Erythroblast (primary cell): ENCODE data around the gene GLOD4.

Experiments
- DNase-seq, 2 experiments: peaks; one replicate each; lab custom pipeline; 2025; lab: John Stamatoyannopoulos, UW
- GATA1 ChIP-seq: IDR thresholded peaks from 2 replicates; pipeline ENCODE4 v1.6.1; 2011; ENCODE audit warnings: low read depth, mild to moderate bottlenecking, control low read depth, low read length, moderate library complexity
- POLR2A ChIP-seq: IDR thresholded peaks from 2 replicates; pipeline ENCODE4 v1.6.1; 2011; ENCODE audit warnings: mild to moderate bottlenecking, low read length

The GLOD4 gene

DNA sequence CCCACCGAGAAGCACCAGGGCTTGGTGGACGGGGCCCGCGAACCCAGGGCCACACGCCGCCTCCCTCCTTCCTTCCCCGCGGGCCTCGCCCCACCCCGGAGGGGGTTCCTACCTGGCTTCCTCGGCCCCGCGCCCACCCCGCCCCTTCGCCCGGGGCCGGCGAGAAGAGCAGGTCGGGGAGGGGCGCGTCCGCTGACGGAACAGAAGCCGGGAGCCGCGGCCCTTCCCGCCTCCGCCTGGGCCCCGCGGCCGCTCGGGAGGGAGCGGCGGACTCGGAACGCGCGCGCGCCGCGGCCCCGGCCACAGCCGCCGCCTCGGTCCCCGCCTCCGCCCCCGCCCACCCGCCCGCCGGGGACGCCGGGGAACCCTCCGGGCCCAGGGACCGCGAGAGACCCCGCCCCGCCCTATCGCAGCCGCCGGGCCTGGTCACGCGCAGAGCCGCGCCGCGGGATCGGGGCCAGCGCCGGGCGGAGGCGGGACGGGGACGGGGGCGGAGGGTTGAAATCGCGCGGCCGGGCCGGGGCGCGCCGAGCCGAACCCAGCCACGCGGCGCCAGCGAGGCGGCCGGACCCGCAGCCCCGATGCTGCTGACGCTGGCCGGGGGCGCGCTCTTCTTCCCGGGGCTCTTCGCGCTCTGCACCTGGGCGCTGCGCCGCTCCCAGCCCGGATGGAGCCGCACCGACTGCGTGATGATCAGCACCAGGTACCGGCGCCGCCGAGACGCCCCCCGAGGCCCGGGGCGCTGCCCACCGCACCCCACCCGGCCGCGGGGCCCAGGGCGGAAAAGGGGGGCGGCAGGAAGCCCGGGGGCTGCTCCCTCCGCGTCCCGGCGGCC, 49.8 kb downstream of the GLOD4 start, which contains the start of gene TLCD3A:
Gene TLCD3A, plus strand, starts transcription at position 530 of the 835 bp plus-strand sequence. Its CDS starts 52 bp downstream, at position 582.
- TF ChIP-seq POLR2A (no peak), GATA1 (no peak)
- peak; percentile 81 to 88 for DNase-seq

DNA sequence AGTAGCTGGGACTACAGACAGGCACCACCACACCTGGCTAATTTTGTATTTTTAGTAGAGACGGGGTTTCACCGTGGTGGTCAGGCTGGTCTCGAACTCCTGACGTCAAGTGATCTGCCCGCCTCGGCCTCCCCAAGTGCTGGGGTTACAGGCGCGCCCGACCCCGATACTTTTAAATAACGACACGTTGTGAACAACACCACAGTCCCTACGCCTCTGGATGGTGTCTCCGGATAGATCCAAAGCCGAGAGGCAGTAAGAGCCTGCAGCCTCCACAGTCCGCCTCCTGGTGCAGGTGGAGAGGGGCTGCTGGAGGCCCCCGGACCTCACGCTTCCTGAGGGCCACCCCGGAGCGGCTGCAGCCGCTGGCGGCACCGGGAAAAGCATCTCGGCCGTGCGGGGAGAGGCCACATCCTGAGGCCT, 50.4 kb downstream of the GLOD4 start:
- TF ChIP-seq GATA1 (no peak), POLR2A (no peak)
- peak in 1 of 2 experiments; percentile 56 for DNase-seq

DNA sequence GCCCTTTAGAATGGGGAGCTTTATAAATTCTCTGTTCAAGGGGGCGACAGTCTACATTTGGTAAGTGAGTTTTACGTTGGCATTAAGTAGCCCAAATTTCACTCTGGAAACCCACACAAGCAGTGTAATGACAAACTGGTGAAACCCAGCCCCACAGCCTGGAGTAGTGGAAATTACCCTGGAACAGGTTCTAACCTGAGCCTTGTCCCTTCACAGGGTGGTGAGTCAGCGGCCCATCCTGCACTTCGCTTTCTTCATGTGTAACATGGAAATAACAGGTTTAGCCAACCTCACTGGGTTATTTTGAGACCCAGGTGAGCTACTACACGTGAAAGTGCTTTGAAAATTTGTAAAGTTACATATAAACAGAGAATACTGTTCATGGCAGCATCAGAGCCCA, 53.2 kb downstream of the GLOD4 start:
- TF ChIP-seq POLR2A = no peak
- no peak for TF ChIP-seq GATA1
- DNase-seq = no peak

DNA sequence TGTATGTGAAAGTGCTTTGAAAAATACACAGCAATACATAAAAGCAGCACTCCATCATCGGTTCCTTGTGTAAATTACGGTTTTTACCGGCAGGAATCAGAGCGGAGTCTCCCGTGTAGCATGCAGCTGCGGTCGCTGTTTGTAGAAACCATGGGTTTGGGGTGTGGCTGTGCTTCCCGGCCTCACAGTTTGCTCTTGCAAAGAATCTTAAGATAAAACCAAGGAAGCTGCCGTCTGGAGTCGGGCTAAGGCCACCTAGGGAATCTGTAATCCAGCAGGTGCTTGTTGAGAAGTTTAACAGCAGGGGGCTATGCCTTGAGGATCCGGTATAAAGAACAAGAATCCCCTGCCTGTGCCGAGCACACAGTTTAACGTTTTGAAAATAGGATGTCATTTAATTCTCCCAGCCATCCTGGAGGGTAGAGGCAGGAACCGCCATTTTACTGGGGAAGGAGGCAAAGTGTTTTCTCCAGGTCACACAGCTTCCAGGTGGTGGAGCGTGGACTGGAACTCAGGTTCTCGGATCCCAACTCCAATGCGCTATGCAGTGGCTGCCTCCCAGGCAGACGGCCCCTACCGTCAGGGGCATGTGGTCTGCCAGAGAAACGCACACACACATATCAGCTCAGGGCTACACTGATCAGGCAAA, 55.7 kb downstream of the GLOD4 start:
- DNase-seq = no peak
- TF ChIP-seq POLR2A = no peak
- TF ChIP-seq GATA1 = no peak

DNA sequence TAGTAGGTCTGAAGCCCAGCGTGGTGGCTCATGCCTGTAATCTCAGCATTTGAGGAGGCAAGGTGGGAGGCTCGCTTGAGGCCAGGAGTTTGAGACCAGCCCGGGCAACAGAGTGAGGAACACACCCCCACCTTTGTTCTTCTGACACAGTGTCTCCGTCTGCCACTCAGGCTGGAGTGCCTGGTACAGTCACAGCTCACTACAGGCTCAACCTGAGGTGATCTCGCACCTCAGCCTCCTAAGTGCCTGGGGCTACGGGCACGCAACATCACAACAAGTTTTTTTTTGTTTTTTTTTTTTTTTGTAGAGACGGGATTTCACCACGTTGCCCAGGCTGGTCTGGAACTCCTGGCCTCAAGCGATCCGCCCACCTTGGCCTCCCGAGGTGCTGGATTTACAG, 56.3 kb downstream of the GLOD4 start:
- no peak for TF ChIP-seq GATA1
- no peak for TF ChIP-seq POLR2A
- no peak for DNase-seq

DNA sequence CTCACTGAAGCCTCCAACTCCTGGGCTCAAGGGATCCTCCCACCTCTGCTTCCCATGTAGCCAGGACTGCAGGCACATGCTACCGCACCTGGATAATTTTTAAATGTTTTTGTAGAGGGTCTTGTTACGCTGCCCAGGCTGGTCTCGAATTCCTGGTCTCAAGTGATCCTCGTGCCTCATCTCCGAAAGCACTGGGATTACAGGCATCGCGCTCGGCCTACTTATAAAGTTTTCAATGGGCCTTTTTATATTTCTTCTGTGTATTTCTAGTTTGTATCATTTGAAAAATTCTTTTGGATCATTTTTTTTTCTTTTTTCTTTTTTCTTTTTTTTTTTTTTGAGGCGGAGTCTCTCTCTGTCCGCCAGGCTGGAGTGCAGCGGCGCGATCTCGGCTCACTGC, 57.0 kb downstream of the GLOD4 start:
- TF ChIP-seq GATA1 (no peak), POLR2A (no peak)
- DNase-seq = no peak

DNA sequence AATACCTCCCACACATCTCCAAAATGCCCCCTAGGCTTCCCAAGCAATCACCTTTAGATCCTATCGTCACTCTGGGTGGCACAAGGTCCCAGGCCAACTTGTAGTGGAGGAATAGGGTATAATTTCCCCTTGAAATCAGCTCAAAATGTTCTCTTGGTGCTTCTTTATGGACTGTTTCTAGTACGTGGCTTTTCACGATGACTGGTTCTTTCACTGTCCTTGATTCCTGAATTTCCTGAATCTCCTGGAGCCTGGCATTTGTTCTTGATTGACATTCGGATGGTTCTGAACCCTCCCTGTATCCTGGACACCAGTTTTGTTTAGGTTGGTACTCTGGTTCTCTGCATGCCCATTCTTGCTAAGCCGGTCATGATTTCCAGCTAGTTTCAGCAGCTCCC, 60.5 kb downstream of the GLOD4 start:
- TF ChIP-seq POLR2A (no peak), GATA1 (no peak)
- no peak for DNase-seq

DNA sequence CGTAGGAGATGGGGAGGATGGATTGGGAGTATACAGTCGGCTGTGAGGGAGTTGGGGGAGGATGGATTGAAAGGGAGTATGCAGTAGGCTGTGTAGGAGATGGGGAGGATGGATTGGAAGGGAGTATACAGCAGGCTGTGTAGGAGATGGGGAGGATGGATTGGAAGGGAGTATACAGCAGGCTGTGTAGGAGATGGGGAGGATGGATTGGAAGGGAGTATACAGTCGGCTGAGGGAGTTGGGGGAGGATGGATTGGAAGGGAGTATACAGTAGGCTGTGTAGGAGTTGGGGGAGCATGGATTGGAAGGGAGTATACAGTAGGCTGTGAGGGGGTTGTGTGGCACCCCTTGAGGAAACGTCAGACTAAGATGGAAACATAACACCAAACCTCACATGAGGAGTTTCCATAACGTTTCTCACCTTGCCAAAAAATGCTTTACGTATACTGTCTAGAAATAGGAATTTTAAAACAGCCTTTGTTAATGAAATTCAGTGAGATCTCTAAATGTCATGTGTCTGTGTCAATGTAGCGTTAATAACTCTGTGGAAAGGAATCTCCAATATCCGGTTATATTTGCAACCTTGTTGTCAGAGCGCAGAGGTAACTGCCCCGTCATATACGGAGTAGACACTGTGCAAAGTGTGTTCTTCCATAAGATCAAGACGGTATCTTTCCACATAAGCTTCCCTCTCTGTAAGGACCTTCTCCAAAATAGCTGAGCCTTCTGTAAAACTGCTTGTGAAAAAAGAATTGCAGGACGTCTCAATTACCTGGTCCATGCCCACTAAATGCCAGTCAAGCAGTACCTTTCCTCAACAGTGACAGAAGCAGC, 61.2 kb downstream of the GLOD4 start:
- no peak for DNase-seq
- no peak for TF ChIP-seq POLR2A
- no peak for TF ChIP-seq GATA1

DNA sequence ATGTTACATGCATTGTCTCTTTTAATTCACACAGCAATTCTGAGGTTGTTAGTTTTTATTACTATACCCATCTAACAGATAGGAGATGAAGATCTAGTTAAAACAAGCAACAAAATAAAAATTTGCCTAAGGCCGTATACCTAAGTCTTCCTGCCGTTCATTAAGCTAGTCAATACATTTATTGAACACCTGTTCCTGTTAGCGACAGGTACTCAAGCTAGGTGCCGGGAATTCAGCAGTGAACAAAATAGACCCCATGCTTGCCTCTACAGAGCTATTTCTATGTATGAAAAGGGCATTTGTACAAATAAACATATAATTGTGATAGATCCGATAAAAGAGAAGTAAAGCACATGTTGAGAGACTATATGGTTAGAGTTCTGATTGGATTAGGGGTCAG, 64.0 kb downstream of the GLOD4 start:
- no peak for DNase-seq
- no peak for TF ChIP-seq POLR2A
- TF ChIP-seq GATA1 = no peak
